ENCODE measurements around the gene PDE6G. TPM values are rescaled to one million over a fixed set of nuclear protein-coding genes. Genes with fewer than 3 reads are reported as not detected.
"Not testable (repeated sequence)": the region's sequence is repeated elsewhere in the genome, so short reads cannot be mapped to it uniquely, and the experiment has no call there.

PDE6G gene
- total RNA-seq, 1 experiment from 2014 or later = 0.34 TPM

DNA sequence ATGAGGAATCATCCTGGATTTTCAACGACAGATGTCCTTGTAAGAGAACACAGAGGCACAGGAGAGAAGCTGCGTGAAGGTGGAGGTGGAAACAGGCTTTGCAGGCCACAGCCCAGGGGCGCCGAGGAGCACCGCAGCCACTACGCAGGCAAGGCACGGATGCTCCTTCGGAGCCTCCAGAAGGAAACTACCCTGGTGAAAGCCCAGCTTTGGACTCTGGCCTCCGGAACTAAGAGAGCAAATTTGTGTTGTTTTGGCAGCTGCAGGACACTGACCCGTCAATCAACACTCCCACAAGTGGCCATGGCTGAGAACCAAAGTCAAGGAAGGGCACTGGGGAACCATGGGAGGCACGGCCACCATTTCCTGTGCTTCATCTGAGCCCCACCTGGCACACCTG, 23.8 kb upstream of the PDE6G start:
- Histone ChIP-seq H3K9me3 (replicated peaks) (no peaks in the 10 kb centered on the region), H3K27ac (no peak overlapping the region)

GRCh38 chr17:81676906-81677305, 20.6 kb upstream of the PDE6G start:
- Histone ChIP-seq H3K9me3 (replicated peaks) (no peaks in the 10 kb centered on the region), H3K4me1 (peaks cover 13% of the 10 kb centered on the region), H3K4me3 (no peak overlapping the region), H3K36me3 (peaks cover 36% of the 10 kb centered on the region), H3K27ac (no peak overlapping the region), H3K27me3 (no peaks in the 10 kb centered on the region)
- DNase-seq = no peak

More for the DNA sequence above, 23.8 kb upstream of the PDE6G start:
- H3K4me3 ChIP-seq = no peak overlapping the region
- H3K27me3 ChIP-seq = no peaks in the 10 kb centered on the region
- peaks cover 9% of the 10 kb centered on the region for H3K36me3 ChIP-seq
- peak in 1 of 2 experiments; percentile 41 for DNase-seq
- peaks cover 28% of the 10 kb centered on the region for H3K4me1 ChIP-seq

DNA sequence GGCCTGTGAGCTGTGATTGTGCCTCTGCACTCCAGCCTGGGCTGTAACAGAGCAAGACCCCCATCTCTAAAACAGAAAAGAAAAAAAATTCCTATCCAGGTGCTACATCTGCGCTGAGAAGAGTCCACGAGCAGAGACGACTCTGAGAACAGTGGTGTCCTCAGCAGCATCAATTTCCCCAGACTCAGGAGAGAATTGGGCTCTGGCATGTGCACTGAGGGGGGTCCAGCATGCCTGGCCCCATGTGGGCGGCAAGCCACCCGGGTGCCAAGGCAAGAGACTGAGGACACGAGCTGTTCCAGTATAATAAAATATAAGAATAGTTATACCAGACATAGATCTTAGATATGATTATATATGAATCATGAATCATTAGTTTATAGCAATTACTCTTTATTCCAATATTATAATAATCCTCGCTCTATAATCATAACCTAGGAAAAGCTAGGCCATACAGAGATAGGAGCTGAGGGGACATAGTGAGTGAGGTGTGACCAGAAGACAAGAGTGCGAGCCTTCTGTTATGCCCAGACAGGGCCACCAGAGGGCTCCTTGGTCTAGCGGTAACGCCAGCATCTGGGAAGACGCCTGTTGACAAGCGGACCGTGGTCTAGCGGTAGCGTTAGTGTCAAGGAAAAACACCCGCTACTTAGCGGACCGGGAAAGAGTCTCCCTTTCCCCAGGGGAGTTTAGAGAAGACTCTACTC, 19.3 kb upstream of the PDE6G start:
- peaks cover 41% of the 10 kb centered on the region for H3K36me3 ChIP-seq
- H3K27ac ChIP-seq; H3K27me3 ChIP-seq; H3K4me3 ChIP-seq; H3K9me3 ChIP-seq (replicated peaks); H3K4me1 ChIP-seq: not testable (repeated sequence)
- DNase-seq = peak; percentile 50 to 57

GRCh38 chr17:81673561-81674258, 17.4 kb upstream of the PDE6G start:
- DNase-seq = no peak
- H3K36me3 ChIP-seq = peaks cover 56% of the 10 kb centered on the region

DNA sequence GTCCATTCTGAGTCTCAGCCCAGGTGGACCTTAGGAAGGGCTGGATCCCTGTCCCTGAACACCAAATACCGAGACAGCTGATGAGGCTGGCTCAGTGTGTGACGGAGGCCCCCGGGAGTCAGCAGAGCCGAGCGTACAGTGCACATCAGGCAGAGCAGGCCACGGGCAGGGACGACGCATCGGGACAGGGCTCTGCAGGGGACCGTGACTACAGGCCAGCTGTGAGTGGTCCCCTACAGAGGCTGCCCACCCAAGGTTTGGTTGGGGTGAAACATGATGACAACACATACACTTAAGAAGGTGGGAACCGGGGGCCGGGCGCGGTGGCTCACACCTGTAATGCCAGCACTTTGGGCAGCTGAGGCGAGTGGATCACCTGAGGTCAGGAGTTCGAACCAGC, 16.6 kb upstream of the PDE6G start:
- DNase-seq = peak in 1 of 2 experiments; percentile 10
- H3K27me3 ChIP-seq = no peaks in the 10 kb centered on the region
- no peaks in the 10 kb centered on the region for H3K9me3 ChIP-seq (replicated peaks)
- no peaks in the 10 kb centered on the region for H3K4me1 ChIP-seq
- H3K27ac ChIP-seq = no peak overlapping the region
- peaks cover 61% of the 10 kb centered on the region for H3K36me3 ChIP-seq
- no peak overlapping the region for H3K4me3 ChIP-seq

More at GRCh38 chr17:81673561-81674258, 17.4 kb upstream of the PDE6G start:
- H3K27me3 ChIP-seq = no peaks in the 10 kb centered on the region
- H3K4me3 ChIP-seq = no peak overlapping the region
- H3K9me3 ChIP-seq (replicated peaks) = no peaks in the 10 kb centered on the region
- no peaks in the 10 kb centered on the region for H3K4me1 ChIP-seq
- no peak overlapping the region for H3K27ac ChIP-seq

DNA sequence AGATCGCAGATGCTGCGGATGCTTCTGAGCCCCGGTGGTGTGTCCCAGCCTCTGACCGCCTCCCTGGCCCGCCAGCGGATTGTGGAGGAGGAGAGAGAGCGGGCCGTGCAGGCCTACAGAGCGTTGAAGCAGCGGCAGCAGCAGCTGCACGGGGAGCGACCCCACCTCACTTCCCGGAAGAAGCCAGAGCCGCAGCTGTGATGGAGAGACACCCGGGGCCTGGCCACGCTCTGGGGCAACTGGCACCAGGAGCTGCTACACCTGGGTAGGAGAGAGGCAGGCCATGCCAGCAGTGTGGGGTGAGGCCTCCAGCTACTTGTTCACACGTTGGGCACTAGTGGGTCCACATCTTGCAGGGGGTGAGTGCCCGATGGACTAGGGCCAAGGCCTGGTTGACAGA, 16.2 kb upstream of the PDE6G start:
- H3K36me3 ChIP-seq = peaks cover 61% of the 10 kb centered on the region
- peak in 1 of 2 experiments; percentile 40 for DNase-seq
- no peak overlapping the region for H3K4me3 ChIP-seq
- H3K27ac ChIP-seq = no peak overlapping the region
- no peaks in the 10 kb centered on the region for H3K9me3 ChIP-seq (replicated peaks)
- no peaks in the 10 kb centered on the region for H3K27me3 ChIP-seq
- H3K4me1 ChIP-seq = peaks cover 4% of the 10 kb centered on the region

DNA sequence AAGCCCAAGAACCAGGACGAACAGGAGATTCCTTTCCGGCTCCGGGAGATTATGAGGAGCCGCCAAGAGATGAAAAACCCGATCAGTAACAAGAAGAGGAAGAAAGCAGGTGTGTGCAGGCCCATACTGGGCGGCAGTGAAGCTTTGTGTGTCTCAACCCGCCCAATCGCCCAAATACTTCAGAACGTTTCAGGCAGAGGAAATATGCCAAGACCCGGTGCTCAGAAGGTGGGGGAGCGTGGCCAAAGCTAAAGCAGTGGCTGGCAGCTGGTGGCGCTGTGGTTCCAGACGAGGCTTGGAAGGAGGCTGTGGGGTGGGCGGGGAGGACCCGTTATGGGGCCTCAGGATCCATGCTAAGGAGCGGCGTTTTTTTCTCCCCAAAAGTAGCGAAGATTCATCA, 11.4 kb upstream of the PDE6G start:
- H3K36me3 ChIP-seq = peaks cover 37% of the 10 kb centered on the region
- DNase-seq = peak in 1 of 2 experiments; percentile 44
- H3K4me3 ChIP-seq = peak overlapping the region; percentile 87; the same call in 1 of the 2 replicates
- no peaks in the 10 kb centered on the region for H3K27me3 ChIP-seq
- H3K27ac ChIP-seq = no peak overlapping the region
- no peaks in the 10 kb centered on the region for H3K9me3 ChIP-seq (replicated peaks)
- H3K4me1 ChIP-seq = peaks cover 12% of the 10 kb centered on the region

DNA sequence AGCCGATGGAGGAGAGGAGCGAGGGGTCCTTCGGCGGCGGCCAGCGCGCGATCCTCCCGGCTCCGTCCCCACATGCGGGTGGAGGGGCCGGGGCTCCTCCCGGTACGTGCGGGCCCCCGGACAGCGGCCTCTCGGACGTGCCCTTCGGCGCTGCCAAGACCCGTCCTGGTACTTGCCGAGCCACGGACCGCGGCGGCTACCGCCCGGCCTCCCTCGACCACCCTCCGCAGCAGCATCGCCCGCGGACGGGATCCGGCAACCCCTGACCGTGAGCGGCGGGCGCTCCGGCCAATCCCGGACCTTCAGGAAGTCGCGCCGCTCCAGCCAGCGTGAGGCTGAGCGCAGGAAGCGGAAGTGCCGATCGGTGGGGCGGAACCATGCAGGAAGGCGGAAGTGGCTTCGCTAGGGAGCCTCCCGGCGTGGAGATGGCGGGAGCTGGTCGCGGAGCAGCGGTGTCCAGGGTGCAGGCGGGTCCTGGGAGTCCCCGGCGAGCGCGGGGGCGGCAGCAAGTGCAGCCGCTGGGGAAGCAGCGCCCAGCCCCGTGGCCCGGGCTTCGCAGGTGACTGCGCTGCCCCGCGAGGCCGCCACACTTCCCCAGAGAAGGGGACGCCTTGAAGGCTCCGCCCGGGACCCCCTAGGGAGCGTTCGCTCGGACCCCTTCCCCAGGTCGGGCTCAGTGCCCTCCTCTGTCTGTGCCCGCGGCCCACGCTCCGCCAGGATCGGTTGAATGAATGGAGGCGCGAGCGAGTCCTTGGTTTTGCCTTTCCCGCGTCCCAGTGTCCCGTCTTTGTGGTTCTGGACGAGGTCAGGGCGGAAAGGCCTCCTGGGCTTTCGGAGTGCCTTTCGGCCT, 10.2 kb upstream of the PDE6G start, which contains the start of the genes CCDC137 and OXLD1:
Gene CCDC137, plus strand, starts transcription at position 396 of the 850 bp plus-strand sequence. Its CDS starts 30 bp downstream, at position 426.
Gene OXLD1, minus strand, starts transcription at position 264 of the 850 bp plus-strand sequence. Its CDS starts 28 bp downstream, at position 236.
- H3K4me3 ChIP-seq = peak within 1 kb of the TSS; percentile 87
- H3K4me1 ChIP-seq = peaks cover 12% of the 10 kb centered on the region
- H3K36me3 ChIP-seq = peaks cover 28% of the 10 kb centered on the region
- no peaks in the 10 kb centered on the region for H3K9me3 ChIP-seq (replicated peaks)
- DNase-seq = peak; percentile 99 to 100
- H3K27me3 ChIP-seq = no peaks in the 10 kb centered on the region
- peak within 1 kb of the TSS; percentile 76 for H3K27ac ChIP-seq

GRCh38 chr17:81666092-81666341, 9.7 kb upstream of the PDE6G start:
- H3K4me3 ChIP-seq = peak overlapping the region; percentile 87
- H3K36me3 ChIP-seq = peaks cover 23% of the 10 kb centered on the region
- H3K27ac ChIP-seq = peak overlapping the region; percentile 76
- H3K9me3 ChIP-seq (replicated peaks) = no peaks in the 10 kb centered on the region
- H3K27me3 ChIP-seq = no peaks in the 10 kb centered on the region
- H3K4me1 ChIP-seq = peaks cover 12% of the 10 kb centered on the region
- DNase-seq = peak; percentile 80 to 82

DNA sequence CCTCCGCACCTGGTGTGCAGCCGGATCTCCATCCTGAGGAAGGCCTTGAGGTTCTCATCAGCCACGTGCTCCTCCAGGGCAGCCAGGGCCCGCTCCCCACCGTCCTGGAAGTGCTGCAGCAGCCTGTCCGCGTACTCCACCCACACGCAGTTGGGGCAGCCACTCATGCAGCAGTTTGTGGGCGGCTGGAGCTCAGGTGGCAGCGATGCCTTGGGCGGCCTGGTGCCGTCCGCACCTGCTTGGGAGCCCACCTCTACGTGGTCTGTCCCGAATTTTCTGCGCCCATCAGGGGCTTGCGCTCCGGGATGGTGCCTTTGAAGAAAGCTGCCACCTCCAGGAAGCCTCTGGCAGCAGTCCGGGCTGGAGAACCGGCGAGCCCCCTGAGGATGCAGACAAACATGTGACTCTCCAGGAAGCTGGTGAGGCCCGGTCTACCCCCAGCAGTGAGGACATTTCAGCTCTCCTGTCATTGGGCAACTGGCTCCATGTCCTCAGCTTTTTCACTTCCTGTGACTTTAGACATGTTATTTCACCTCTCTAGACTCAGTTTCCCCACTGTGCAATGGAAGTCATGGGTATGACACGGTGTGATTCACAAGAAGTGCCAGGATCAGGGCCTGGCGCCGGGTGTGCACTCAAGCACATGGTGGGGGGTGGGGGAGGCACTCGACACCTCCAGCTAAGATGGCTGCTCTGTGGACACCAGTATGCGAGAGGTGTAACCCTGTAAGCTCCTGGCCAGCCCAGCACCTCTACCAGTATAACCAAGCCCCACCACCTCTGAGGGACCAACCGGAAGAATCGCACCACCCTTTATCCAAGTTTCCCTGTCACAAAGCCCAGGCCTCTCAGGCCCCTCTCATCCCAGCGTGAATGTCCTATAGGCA, 9.1 kb upstream of the PDE6G start:
- DNase-seq = peak; percentile 55 to 61
- H3K4me3 ChIP-seq = peak overlapping the region; percentile 87
- H3K36me3 ChIP-seq = peaks cover 18% of the 10 kb centered on the region
- H3K9me3 ChIP-seq (replicated peaks) = no peaks in the 10 kb centered on the region
- H3K27me3 ChIP-seq = no peaks in the 10 kb centered on the region
- H3K4me1 ChIP-seq = peaks cover 12% of the 10 kb centered on the region
- peak overlapping the region; percentile 76 for H3K27ac ChIP-seq

DNA sequence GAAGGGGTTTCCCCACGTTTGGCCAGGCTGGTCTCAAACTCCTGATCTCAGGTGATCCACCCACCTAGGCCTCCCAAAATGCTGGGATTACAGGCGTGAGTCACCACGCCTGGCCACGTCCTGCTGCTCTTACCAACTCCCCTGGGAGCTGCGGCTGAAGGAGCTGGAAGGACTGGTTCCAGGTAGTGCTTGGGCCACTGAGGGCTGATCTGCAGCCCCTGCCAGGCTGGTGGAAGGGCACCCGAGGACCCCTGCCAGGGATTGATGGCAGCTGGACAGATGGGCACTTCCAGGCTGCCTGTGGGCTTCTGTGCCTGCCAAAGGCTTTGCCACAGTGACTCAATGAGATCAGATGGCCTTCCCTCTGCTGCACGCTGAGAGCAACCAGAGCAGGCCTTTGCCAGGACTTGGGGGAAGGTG, 7.7 kb upstream of the PDE6G start:
- H3K4me3 ChIP-seq = no peak overlapping the region
- no peaks in the 10 kb centered on the region for H3K27me3 ChIP-seq
- peaks cover 6% of the 10 kb centered on the region for H3K36me3 ChIP-seq
- peaks cover 12% of the 10 kb centered on the region for H3K4me1 ChIP-seq
- no peak overlapping the region for H3K27ac ChIP-seq
- DNase-seq = no peak
- no peaks in the 10 kb centered on the region for H3K9me3 ChIP-seq (replicated peaks)

- Histone ChIP-seq H3K36me3 (no peaks in the 10 kb centered on the region), H3K9me3 (replicated peaks) (no peaks in the 10 kb centered on the region), H3K4me1 (peaks cover 6% of the 10 kb centered on the region; the same call in 1 of the 2 replicates), H3K27ac (no peak overlapping the region), H3K27me3 (no peaks in the 10 kb centered on the region), H3K4me3 (no peak overlapping the region)
- DNase-seq = no peak
These were observed 5.7 kb upstream of the PDE6G start for GRCh38 chr17:81662002-81662401.

GRCh38 chr17:81660441-81660840, 4.1 kb upstream of the PDE6G start:
- no peaks in the 10 kb centered on the region for H3K36me3 ChIP-seq
- H3K4me3 ChIP-seq = no peak overlapping the region
- H3K27me3 ChIP-seq = no peaks in the 10 kb centered on the region
- DNase-seq = no peak
- no peaks in the 10 kb centered on the region for H3K9me3 ChIP-seq (replicated peaks)
- H3K27ac ChIP-seq = no peak overlapping the region
- H3K4me1 ChIP-seq = peaks cover 3% of the 10 kb centered on the region; the same call in 1 of the 2 replicates

- Histone ChIP-seq H3K27me3 (no peaks in the 10 kb centered on the region; the same call in 1 of the 2 replicates), H3K4me1 (no peaks in the 10 kb centered on the region), H3K4me3 (no peak overlapping the region), H3K9me3 (replicated peaks) (no peaks in the 10 kb centered on the region), H3K36me3 (no peaks in the 10 kb centered on the region), H3K27ac (no peak overlapping the region)
- DNase-seq = no peak
These were observed 2.7 kb upstream of the PDE6G start for GRCh38 chr17:81659038-81659437.

All from SJCRH30 (cell line).